Adrenal gland (tissue), 12 donors: Measurements from ENCODE around the gene HTR4. TPM values are rescaled to one million over a fixed set of nuclear protein-coding genes. Genes with fewer than 3 reads are reported as not detected.
A peak's percentile ranks its signal among the peaks of the same experiment; 100 is the strongest.

ENCODE experiments used
- DNase-seq, 7 donors: peaks; one replicate each; pipeline ENCODE4 v3.0.0-alpha.2; 2019 to 2020
- H3K27ac ChIP-seq, 5 donors: fragments of 200-600 bp; sonication (generic) in 4 of 5; 1 replicate in 3 of 5; 2 replicates in 2 of 5; pipeline versions ENCODE4 v1.5.1 to v1.8.0; 2016 to 2020; ENCODE audit warnings: mild to moderate bottlenecking in 1 of 5
- H3K27me3 ChIP-seq: fragments of 200-600 bp; 2 replicates; pipeline ENCODE4 v1.8.0; 2021
- H3K36me3 ChIP-seq, 2 donors: fragments of 200-600 bp; replicated peaks in 1 of 2; 1 replicate in 1 of 2; 2 replicates in 1 of 2; pipeline versions ENCODE4 v1.5.1 to v1.8.0; 2018 to 2022
- H3K4me1 ChIP-seq, 2 donors: fragments of 200-600 bp; replicated peaks in 1 of 2; 1 replicate in 1 of 2; 2 replicates in 1 of 2; pipeline versions ENCODE4 v1.5.1 to v1.8.0; 2018 to 2021
- H3K4me3 ChIP-seq, 4 donors: fragments of 200-600 bp; sonication (generic) in 3 of 4; one replicate each; pipeline ENCODE4 v1.5.1; 2016 to 2018
- H3K9me3 ChIP-seq, 3 donors: fragments of 200-600 bp; sonication (generic) in 1 of 3; replicated peaks in 1 of 3; 1 replicate in 2 of 3; 2 replicates in 1 of 3; pipeline versions ENCODE4 v1.5.1 to v1.8.0; 2016 to 2021
- POLR2A ChIP-seq, 2 donors: fragments of 450-650 bp; IDR thresholded peaks; one replicate each; pipeline ENCODE4 v1.6.1; 2017; ENCODE audit warnings: antibody characterized with exemption in 2 of 2, mild to moderate bottlenecking in 2 of 2, moderate library complexity in 1 of 2
- WGBS, 4 donors: extraction: QIAGEN DNeasy Blood & Tissue Kit in 2 of 4; methylation state at CpG; one replicate each; pipeline versions ENCODE4 v1.1.5 to v1.1.7; 2013 to 2017; 5-methylcytosine and 5-hydroxymethylcytosine counted together
- intact Hi-C, 2 donors: fragments of 100-400 bp; cut with DNase I; formaldehyde crosslinking; loops; one replicate each; pipeline versions ENCODE4 v1.14.1 to v1.15.0; 2022 to 2023
- polyA plus RNA-seq, 3 donors: library from polyadenylated mRNA; stranded (reverse); fragments of 200-250 nt in 2 of 3; fragments of 350-450 nt in 1 of 3; fragmentation: Illumina TruSeq in 1 of 3; extraction: RNeasy Lipid Tissue Mini Kit (QIAGEN cat#74804) in 1 of 3; gene quantifications; one replicate each; pipeline ENCODE4 v1.2.3, GENCODE V29; 2013 to 2014
- total RNA-seq, 9 donors: library from RNA; depleted of rRNA in 4 of 9; stranded (reverse); fragments of >200 nt in 4 of 9; fragments of 120-200 nt in 1 of 9; fragmentation: NEBNext Ultra II Directional in 1 of 9; extraction: Animal tissue kit (Norgen Biotek cat#: 25700) in 1 of 9; gene quantifications; one replicate each; pipeline versions ENCODE4 v1.1.0 to v1.2.4, GENCODE V29; 2013 to 2023
- TF ChIP-seq, protein P1 (sequence below), 6 experiments: fragments of 450-650 bp in 4 of 6; fragments of 200-600 bp in 2 of 6; sonication (generic) in 1 of 6; IDR thresholded peaks; 1 replicate in 5 of 6; 2 replicates in 1 of 6; pipeline versions ENCODE4 v1.5.1 to v1.8.0; 2016 to 2021; ENCODE audit warnings: antibody characterized with exemption in 6 of 6, mild to moderate bottlenecking in 2 of 6, moderate library complexity in 1 of 6
- donor health status: healthy with polysubstance abuse.
- donor health status: Bipolar disorder and iron deficiency.
- donor health status: DM: yes; HTN: yes; CAD: no.
- donor health status: DM: no; HTN: no; CAD: no.
- donor health status: DM: no; HTN: no; CAD: no.
- donor health status: DM: yes; HTN: yes; CAD: no.

The HTR4 gene
- total and polyA plus RNA-seq, 12 donors = 0.11 to 2.6 (median 0.83) TPM; not detected in 1

DNA sequence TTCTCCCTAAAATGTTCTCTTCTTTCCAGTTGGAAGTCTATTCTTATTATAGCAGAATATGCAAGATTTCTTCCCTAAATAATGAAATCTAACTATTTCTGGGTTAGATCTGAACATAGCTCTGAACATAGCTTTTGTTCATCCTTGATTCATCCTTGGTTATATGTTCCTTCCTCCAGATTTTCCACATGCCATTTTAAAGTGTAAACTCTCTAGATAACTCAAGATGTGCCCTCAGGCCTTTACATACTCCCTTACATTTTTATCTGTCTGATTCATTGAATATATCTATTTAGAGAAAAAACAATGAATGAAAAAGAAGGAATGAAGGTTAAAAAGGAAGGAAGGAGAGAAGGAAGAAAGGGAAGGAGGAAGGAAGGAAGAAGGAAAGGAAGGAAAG is 169.7 kb downstream of the HTR4 start:
- intact Hi-C loops = no loop called here
- Histone ChIP-seq H3K27ac (no peak overlapping the region), H3K36me3 (no peaks in the 10 kb centered on the region), H3K27me3 (no peaks in the 10 kb centered on the region), H3K4me3 (no peak overlapping the region), H3K4me1 (no peaks in the 10 kb centered on the region), H3K9me3 (no peaks in the 10 kb centered on the region)
- TF ChIP-seq, protein P1, sequence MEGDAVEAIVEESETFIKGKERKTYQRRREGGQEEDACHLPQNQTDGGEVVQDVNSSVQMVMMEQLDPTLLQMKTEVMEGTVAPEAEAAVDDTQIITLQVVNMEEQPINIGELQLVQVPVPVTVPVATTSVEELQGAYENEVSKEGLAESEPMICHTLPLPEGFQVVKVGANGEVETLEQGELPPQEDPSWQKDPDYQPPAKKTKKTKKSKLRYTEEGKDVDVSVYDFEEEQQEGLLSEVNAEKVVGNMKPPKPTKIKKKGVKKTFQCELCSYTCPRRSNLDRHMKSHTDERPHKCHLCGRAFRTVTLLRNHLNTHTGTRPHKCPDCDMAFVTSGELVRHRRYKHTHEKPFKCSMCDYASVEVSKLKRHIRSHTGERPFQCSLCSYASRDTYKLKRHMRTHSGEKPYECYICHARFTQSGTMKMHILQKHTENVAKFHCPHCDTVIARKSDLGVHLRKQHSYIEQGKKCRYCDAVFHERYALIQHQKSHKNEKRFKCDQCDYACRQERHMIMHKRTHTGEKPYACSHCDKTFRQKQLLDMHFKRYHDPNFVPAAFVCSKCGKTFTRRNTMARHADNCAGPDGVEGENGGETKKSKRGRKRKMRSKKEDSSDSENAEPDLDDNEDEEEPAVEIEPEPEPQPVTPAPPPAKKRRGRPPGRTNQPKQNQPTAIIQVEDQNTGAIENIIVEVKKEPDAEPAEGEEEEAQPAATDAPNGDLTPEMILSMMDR (IDR thresholded peaks at IDR 0.05) = no peak
- TF ChIP-seq POLR2A (IDR thresholded peaks at IDR 0.05) = no peak
- no peak for DNase-seq

GRCh38 chr5:148483750-148484149 is 170.6 kb downstream of the HTR4 start:
- no peaks in the 10 kb centered on the region for H3K27me3 ChIP-seq
- H3K4me1 ChIP-seq = no peaks in the 10 kb centered on the region
- H3K4me3 ChIP-seq = no peak overlapping the region
- no peaks in the 10 kb centered on the region for H3K9me3 ChIP-seq
- no peak for TF ChIP-seq POLR2A (IDR thresholded peaks at IDR 0.05)
- TF ChIP-seq, protein P1 (IDR thresholded peaks at IDR 0.05) = no peak
- no peak overlapping the region for H3K27ac ChIP-seq
- intact Hi-C loops = no loop called here
- H3K36me3 ChIP-seq = no peaks in the 10 kb centered on the region
- DNase-seq = no peak
- 90 to 93% (median 92%) methylated on average over 3 of the region's 3 CpGs for WGBS, 4 donors

DNA sequence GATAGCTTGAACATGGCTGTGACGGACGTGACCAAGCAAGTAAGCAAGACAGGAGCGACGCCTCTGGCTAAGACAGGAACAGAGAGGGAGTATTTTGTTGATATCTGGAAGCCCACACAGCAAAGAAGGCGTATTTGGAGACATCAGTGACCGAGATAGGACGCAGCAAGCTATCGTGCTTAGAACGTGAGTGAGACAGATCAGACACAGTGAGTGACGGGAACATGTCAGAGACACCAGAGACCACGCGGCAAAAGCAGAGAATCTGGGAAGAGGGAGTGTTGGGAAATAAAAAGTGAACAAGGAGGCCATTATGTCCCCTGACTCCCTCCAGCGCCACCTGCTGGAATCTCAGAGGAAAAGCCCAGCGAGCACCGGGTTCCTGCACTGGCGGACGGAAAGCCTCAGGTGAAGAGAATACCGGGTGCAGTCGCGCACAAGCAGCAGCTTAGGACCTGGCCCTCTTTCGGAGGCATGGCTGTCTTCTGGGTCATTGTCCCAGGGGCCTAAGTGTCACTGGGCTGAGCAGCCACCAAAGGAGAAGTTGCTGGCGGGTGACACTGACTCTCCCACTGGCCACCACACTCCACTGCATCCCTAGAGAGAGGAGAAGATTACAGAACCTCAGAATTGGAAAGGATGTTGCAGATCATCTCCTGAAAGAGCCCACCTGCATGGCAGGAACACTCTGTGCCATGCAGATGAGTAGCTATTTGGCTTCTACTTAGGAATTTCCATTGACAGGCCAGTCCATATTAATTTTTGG is 171.4 kb downstream of the HTR4 start:
- intact Hi-C loops = no loop called here
- peak; percentile 22 to 66 (median 35) for DNase-seq

GRCh38 chr5:148482196-148482595 is 172.1 kb downstream of the HTR4 start:
- H3K4me3 ChIP-seq = no peak overlapping the region
- DNase-seq = no peak
- H3K36me3 ChIP-seq = no peaks in the 10 kb centered on the region
- 48 to 63% (median 58%) methylated on average over 4 to 7 of the region's 7 CpGs for WGBS, 4 donors
- no peaks in the 10 kb centered on the region for H3K4me1 ChIP-seq
- no peaks in the 10 kb centered on the region for H3K9me3 ChIP-seq
- intact Hi-C loops = no loop called here
- H3K27me3 ChIP-seq = no peaks in the 10 kb centered on the region
- TF ChIP-seq POLR2A (IDR thresholded peaks at IDR 0.05) = no peak
- TF ChIP-seq, protein P1 (IDR thresholded peaks at IDR 0.05) = no peak
- H3K27ac ChIP-seq = no peak overlapping the region

More for the DNA sequence above, 171.4 kb downstream of the HTR4 start:
- no peak overlapping the region for H3K27ac ChIP-seq
- no peak overlapping the region for H3K4me3 ChIP-seq
- TF ChIP-seq, protein P1 (IDR thresholded peaks at IDR 0.05) = peak; percentile 28 to 60 (median 50)
- TF ChIP-seq POLR2A (IDR thresholded peaks at IDR 0.05) = no peak
- H3K27me3 ChIP-seq = no peaks in the 10 kb centered on the region
- H3K9me3 ChIP-seq = no peaks in the 10 kb centered on the region
- H3K36me3 ChIP-seq = no peaks in the 10 kb centered on the region
- 61 to 68% (median 66%) methylated on average over 18 to 22 of the region's 22 CpGs for WGBS, 4 donors
- no peaks in the 10 kb centered on the region for H3K4me1 ChIP-seq
